HCT116 (cell line): Measurements from ENCODE around the gene FERMT1. TPM values are rescaled to one million over a fixed set of nuclear protein-coding genes. Genes with fewer than 3 reads are reported as not detected.

ENCODE experiments used
- ATAC-seq: fragments of 200-7000 bp; cut with Tn5 transposase; 2 replicates; pipeline ENCODE4 v1.9.1; 2020; ENCODE audit warnings: mild to moderate bottlenecking, moderate library complexity
- BruUV-seq: library from RNA; stranded (reverse); fragments of 400-500 nt; replicated peaks from 2 replicates; lab custom pipeline; 2021; lab: Mats Ljungman, UMichigan
- CTCF ChIA-PET: fragments of 300-600 bp; sonication (Branson Sonifier 250); formaldehyde crosslinking; loops from one replicate; lab custom pipeline; 2021; ENCODE audit warnings: antibody characterized with exemption; lab: Charles Lee
- POLR2A ChIA-PET: fragments of 300-600, 350-600 bp; sonication (Branson Sonifier 250); formaldehyde crosslinking; loops from one replicate; lab custom pipeline; 2021; ENCODE audit warnings: antibody characterized with exemption; lab: Charles Lee
- RAD21 ChIA-PET, 2 experiments: fragments of 300-600 bp; sonication (Branson Sonifier 250); formaldehyde crosslinking; loops; one replicate each; lab custom pipeline; 2023; ENCODE audit warnings: low total read pairs in 2 of 2; ENCODE audit not compliant: uncharacterized antibody in 2 of 2, unreplicated experiment in 2 of 2, low non-redundant PET in 1 of 2; lab: Charles Lee
- DNase-seq: peaks from one replicate; pipeline ENCODE4 v3.0.0-alpha.2; 2010; ENCODE audit warnings: low read depth, low spot score
- H2AFZ ChIP-seq: fragments of 200-600 bp; shearing (Covaris generic), sonication (generic); 2 replicates; pipeline ENCODE4 v1.6.1; 2017; ENCODE audit warnings: low read depth, mixed run types, mixed read lengths, antibody characterized with exemption, low read length; ENCODE audit not compliant: poor library complexity, severe bottlenecking
- H3K27ac ChIP-seq: 2 replicates; pipeline ENCODE4 v1.5.1; 2012; ENCODE audit warnings: low read depth, low read length
- H3K27me3 ChIP-seq: fragments of 200-600 bp; sonication (generic); 2 replicates; pipeline ENCODE4 v1.6.1; 2016; ENCODE audit warnings: mixed run types, low read length, mixed read lengths; ENCODE audit not compliant: insufficient read depth
- H3K36me3 ChIP-seq, 2 experiments: fragments of 200-500 bp in 1 of 2; fragments of 200-600 bp in 1 of 2; sonication (Bioruptor generic) in 1 of 2; sonication (generic) in 1 of 2; 2 replicates each; pipeline versions ENCODE4 v1.5.1 to v1.6.1; 2014 to 2016; ENCODE audit warnings: low read length in 2 of 2, inconsistent platforms in 1 of 2, mixed read lengths in 1 of 2, mixed run types in 1 of 2; ENCODE audit not compliant: insufficient read depth in 2 of 2, control insufficient read depth in 1 of 2
- H3K4me1 ChIP-seq, 2 experiments: fragments of 200-600 bp in 1 of 2; sonication (generic) in 1 of 2; 2 replicates each; pipeline versions ENCODE4 v1.5.1 to v1.6.1; 2012 to 2017; ENCODE audit warnings: low read length in 2 of 2, inconsistent platforms in 1 of 2, mild to moderate bottlenecking in 1 of 2, mixed read lengths in 1 of 2, mixed run types in 1 of 2, moderate library complexity in 1 of 2; ENCODE audit not compliant: insufficient read depth in 2 of 2, control insufficient read depth in 1 of 2
- H3K4me2 ChIP-seq: fragments of 200-600 bp; sonication (generic); 2 replicates; pipeline ENCODE4 v1.6.1; 2017; ENCODE audit warnings: mixed run types, low read length, mixed read lengths
- H3K4me3 ChIP-seq, 2 experiments: fragments of 200-600 bp in 1 of 2; sonication (generic) in 1 of 2; replicated peaks in 1 of 2; 2 replicates each; pipeline ENCODE4 v1.5.1; 2011 to 2016; ENCODE audit warnings: low read length in 2 of 2, control low read depth in 1 of 2, low read depth in 1 of 2, mild to moderate bottlenecking in 1 of 2, mixed read lengths in 1 of 2, mixed run types in 1 of 2
- H3K79me2 ChIP-seq: fragments of 200-600 bp; sonication (generic); 2 replicates; pipeline ENCODE4 v1.6.1; 2017; ENCODE audit warnings: mild to moderate bottlenecking, mixed run types, low read length, moderate library complexity, mixed read lengths; ENCODE audit not compliant: insufficient read depth
- H3K9ac ChIP-seq: fragments of 200-600 bp; sonication (generic); 2 replicates; pipeline ENCODE4 v1.6.1; 2016; ENCODE audit warnings: low read length, mixed read lengths
- H3K9me2 ChIP-seq: fragments of 200-600 bp; sonication (generic), shearing (Covaris generic); 2 replicates; pipeline ENCODE4 v1.6.1; 2017; ENCODE audit warnings: mixed run types, mild to moderate bottlenecking, moderate library complexity; ENCODE audit not compliant: insufficient read depth
- H3K9me3 ChIP-seq, 2 experiments: fragments of 200-500 bp in 1 of 2; fragments of 200-600 bp in 1 of 2; sonication (Bioruptor generic) in 1 of 2; sonication (generic) in 1 of 2; 2 replicates each; pipeline ENCODE4 v1.6.1; 2014 to 2017; ENCODE audit warnings: low read length in 2 of 2, mixed read lengths in 2 of 2, inconsistent platforms in 1 of 2, low read depth in 1 of 2, mild to moderate bottlenecking in 1 of 2, mixed run types in 1 of 2, moderate library complexity in 1 of 2; ENCODE audit not compliant: control insufficient read depth in 1 of 2, insufficient read depth in 1 of 2
- H4K20me1 ChIP-seq: fragments of 200-600 bp; sonication (generic), shearing (Covaris generic); 2 replicates; pipeline ENCODE4 v1.6.1; 2017; ENCODE audit warnings: mixed run types, mild to moderate bottlenecking, moderate library complexity; ENCODE audit not compliant: insufficient read depth
- CTCF ChIP-seq, 3 experiments: fragments of 200-600 bp in 1 of 3; sonication (generic) in 1 of 3; IDR thresholded peaks in 2 of 3; conservative IDR thresholded peaks in 1 of 3; 2 replicates each; pipeline ENCODE4 v1.5.1; 2012 to 2017; ENCODE audit warnings: low read depth in 2 of 3, low read length in 2 of 3, antibody characterized with exemption in 1 of 3, borderline replicate concordance in 1 of 3, control low read depth in 1 of 3, mild to moderate bottlenecking in 1 of 3, mixed read lengths in 1 of 3, mixed run types in 1 of 3, moderate library complexity in 1 of 3; ENCODE audit not compliant: insufficient read depth in 1 of 3
- EGR1 ChIP-seq: IDR thresholded peaks from 2 replicates; pipeline ENCODE4 v1.6.1; 2012; ENCODE audit warnings: low read depth
- MAX ChIP-seq: IDR thresholded peaks from 2 replicates; pipeline ENCODE4 v1.6.1; 2012
- RAD21 ChIP-seq: IDR thresholded peaks from 2 replicates; pipeline ENCODE4 v1.6.1; 2012; ENCODE audit warnings: low read depth, mild to moderate bottlenecking
- SP1 ChIP-seq: IDR thresholded peaks from 2 replicates; pipeline ENCODE4 v1.6.1; 2012; ENCODE audit warnings: low read depth
- ZFX ChIP-seq: fragments of 450-650 bp; IDR thresholded peaks from 2 replicates; pipeline ENCODE4 v1.6.1; 2017
- intact Hi-C: fragments of 100-400 bp; cut with micrococcal nuclease; formaldehyde crosslinking; loops from 2 replicates; pipeline ENCODE4 v1.10.0; 2022
- total RNA-seq: library from RNA; stranded (reverse); gene quantifications from one replicate; pipeline ENCODE4 v1.2.1, GENCODE V29; 2021; ENCODE audit not compliant: unreplicated experiment
- TF ChIP-seq, protein P1 (sequence below): IDR thresholded peaks from 2 replicates; pipeline ENCODE4 v1.6.1; 2012

Gene FERMT1
- total RNA-seq, 1 experiment from 2014 or later, result 34.9 TPM

- ChIA-PET CTCF (interaction anchor here (1.4 kb wide), 1 partner anchor 545 kb away, joined by 6 read pairs; no protein-coding TSS in a partner anchor), RAD21 (interaction anchor here in 1 of 2 experiments (0.7 kb wide), 1 partner anchor 34 kb away, joined by 3 read pairs; no protein-coding TSS in a partner anchor), POLR2A (no interaction called here)
- Histone ChIP-seq H3K27me3 (no peaks in the 10 kb centered on the region), H3K36me3 (peaks cover 10 to 20% of the 10 kb centered on the region in 2 experiments; a peak in 3 of 4 replicates), H3K4me2 (no peak overlapping the region), H3K27ac (no peak overlapping the region), H3K9me2 (no peaks in the 10 kb centered on the region), H4K20me1 (no peaks in the 10 kb centered on the region), H3K4me1 (no peaks in the 10 kb centered on the region), H3K9me3 (no peaks in the 10 kb centered on the region), H3K9ac (no peak overlapping the region), H3K79me2 (no peaks in the 10 kb centered on the region), H2AFZ (no peak overlapping the region), H3K4me3 (no peak overlapping the region)
- no peak for TF ChIP-seq MAX
- TF ChIP-seq ZFX, result no peak
- TF ChIP-seq EGR1, result no peak
- no peak for TF ChIP-seq SP1
- TF ChIP-seq, protein P1, sequence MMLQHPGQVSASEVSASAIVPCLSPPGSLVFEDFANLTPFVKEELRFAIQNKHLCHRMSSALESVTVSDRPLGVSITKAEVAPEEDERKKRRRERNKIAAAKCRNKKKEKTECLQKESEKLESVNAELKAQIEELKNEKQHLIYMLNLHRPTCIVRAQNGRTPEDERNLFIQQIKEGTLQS, result no peak
- no peak for TF ChIP-seq CTCF (IDR thresholded peaks at IDR 0.05 in 2 of 3, conservative IDR thresholded peaks at IDR 0.05 in 1 of 3; ENCODE audit: borderline replicate concordance in 1 of 3, insufficient read depth in 1 of 3, low read depth in 2 of 3, low read length in 2 of 3)
- peak; percentile 8; the same call in 1 of the 2 replicates for TF ChIP-seq RAD21
- ATAC-seq (peak; percentile 73), DNase-seq (no peak)
- intact Hi-C loops, result no loop called here
- BruUV-seq, result no TSS peak
Measured at GRCh38 chr20:6074145-6074561, 48.7 kb downstream of the FERMT1 start.
